ENCODE measurements around the gene RIPPLY3.

The RIPPLY3 gene, protein sequence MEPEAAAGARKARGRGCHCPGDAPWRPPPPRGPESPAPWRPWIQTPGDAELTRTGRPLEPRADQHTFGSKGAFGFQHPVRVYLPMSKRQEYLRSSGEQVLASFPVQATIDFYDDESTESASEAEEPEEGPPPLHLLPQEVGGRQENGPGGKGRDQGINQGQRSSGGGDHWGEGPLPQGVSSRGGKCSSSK

DNA sequence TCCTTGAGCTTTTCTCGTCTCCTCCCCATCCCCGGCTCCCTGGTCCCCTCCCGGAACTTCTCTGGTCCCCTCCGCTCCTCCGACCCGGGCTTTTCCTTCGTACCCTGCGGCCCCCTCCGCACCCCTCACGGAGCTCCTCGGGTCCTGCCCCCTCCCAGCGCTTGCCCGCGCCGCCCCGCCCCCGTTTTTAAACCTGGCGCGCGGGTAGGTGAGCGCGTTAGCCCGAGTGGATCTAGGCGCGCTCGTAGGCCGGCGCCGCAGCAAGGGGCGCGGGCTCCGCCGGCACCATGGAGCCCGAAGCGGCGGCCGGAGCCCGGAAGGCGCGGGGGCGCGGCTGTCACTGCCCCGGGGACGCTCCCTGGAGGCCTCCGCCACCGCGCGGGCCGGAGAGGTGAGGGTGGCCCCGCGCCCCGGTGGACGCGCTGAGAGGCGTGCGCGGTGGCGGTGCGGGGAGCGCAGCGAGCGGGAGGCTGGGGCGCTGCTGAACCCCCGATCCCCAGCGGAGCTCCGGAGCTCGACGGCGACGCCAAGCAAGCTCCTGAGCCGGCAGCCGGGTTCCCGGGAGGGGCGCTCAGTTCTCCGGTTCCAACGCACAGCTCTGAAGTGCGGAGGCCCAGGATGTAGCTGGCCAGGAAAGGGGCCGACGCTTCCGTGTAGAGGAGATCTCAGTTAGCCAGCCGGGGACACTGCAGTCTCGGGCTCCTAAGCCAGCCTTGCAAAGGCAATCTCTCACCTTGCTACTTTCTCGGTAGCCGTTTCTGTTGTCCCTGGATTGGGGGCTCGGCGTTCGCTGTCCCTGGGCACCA lies at the start of gene RIPPLY3:
TSS of gene RIPPLY3 (plus strand) at position 217 of the 806 bp plus-strand sequence. CDS start at position 288, 71 bp downstream.
- no peak for DNase-seq

DNA sequence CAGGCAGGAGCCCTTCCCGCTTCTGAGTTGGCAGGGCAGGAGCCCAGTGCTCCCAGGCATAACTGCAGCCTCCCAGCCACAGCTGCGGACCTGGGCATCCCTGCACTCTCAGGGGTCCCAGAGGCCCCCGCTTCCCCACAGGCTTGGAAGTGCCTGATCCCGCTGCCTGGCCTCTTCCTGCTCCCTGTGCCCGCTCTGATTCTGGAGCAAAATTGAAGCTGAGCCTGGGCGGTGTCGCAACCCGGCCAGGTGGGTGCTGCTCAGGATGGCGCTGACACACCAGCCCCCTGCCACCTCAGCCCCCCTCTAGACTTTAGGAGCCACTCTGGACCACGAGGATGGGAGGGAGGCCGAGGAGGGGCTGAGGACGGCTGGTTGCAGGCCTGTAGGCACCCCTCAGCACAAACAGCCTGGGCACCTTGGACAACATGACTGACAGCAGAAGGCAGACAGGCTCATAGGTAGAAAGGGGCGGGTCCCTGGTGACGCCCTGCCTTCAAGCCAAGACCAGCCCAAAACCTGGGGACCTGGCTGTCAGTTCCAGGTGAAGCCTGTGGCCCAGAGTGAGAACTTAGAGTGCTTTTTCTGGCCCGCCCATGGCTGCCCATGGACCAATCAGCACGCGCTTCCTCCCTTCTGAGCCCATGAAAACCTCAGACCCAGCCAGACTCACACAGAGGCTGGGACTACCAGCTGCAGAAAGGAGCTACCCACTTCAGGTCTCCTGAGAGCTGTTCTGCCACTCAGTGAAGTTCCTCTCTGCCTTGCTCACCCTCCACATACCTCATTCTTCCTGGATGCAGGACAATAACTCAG lies 47.3 kb upstream of the RIPPLY3 start:
- no peak for DNase-seq

DNA sequence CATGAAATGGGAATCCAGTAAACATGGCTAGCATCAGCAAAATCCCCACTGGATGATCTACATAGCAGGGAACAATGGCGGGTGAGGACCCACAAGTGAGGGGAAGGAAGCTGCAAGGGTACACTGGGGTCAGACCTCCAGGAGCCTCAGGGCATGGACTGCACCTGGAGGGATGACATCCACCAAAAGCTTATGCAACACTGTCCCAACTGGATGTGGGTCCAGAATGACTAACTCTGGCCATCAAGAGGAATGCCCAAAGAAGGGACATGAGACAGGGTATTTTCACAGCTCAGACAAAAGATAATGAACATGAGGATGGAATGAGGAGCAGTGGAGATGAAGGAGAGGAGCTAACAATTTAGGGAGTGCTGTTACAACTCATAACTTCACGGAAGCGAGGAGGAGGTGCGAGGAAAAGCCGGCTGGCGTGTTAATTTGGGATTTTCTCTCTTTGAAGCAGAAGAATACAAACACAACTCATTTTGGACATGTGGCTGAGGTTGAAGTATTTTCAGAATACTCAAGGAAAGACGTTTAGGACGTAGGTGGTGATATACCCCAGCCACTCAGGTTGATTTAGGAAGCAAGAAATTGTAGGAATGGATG lies 45.7 kb upstream of the RIPPLY3 start:
- no peak for DNase-seq

DNA sequence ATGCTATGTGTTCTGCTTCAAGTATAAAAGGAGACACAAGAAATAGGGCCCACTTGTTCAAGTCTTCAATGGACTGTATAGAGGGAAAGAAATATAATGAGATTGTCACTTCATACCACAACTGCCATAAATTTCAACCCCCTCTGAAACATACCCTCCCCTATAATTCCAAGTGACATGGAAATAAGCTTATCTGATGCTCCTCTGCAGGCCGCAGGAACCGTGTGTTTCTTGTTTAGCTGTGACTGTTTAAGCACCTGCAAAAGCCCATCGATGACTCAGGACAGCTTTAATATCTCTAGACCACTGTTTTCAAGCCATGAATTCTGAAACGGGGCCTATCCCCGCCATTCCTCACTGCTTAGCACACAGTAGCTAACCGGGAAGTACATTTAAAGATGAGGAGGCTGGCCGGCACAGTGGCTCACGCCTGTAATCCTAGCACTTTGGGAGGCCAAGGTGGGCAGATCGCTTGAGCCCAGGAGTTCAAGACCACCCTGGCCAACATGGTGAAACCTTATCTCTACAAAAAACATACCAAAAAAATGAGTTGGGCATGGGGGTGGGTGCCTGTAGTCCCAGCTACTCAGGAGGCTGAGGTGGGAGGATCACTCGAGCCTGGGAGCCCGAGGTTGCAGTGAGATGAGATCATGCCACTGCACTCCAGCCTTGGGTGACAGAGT lies 44.3 kb upstream of the RIPPLY3 start:
- DNase-seq, result no peak

DNA sequence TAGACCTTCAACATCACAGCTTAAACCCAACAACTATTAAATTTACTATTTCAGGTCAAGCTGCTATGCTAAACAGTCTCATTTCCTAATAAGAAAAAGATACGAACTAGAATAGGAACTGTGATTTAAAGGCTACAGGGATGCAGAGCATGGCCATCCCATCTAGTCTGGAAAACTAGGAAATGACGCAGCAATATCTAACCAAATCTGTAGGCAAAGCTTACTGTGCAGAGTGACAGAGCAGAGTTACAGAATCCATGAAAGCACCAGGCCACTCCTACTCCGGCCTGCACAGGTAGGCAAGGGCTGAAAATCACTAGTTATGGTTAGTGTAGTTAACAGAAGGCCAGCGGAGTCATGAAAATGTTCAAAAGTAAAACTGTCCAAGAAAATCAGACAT lies 42.1 kb upstream of the RIPPLY3 start:
- DNase-seq, result no peak

DNA sequence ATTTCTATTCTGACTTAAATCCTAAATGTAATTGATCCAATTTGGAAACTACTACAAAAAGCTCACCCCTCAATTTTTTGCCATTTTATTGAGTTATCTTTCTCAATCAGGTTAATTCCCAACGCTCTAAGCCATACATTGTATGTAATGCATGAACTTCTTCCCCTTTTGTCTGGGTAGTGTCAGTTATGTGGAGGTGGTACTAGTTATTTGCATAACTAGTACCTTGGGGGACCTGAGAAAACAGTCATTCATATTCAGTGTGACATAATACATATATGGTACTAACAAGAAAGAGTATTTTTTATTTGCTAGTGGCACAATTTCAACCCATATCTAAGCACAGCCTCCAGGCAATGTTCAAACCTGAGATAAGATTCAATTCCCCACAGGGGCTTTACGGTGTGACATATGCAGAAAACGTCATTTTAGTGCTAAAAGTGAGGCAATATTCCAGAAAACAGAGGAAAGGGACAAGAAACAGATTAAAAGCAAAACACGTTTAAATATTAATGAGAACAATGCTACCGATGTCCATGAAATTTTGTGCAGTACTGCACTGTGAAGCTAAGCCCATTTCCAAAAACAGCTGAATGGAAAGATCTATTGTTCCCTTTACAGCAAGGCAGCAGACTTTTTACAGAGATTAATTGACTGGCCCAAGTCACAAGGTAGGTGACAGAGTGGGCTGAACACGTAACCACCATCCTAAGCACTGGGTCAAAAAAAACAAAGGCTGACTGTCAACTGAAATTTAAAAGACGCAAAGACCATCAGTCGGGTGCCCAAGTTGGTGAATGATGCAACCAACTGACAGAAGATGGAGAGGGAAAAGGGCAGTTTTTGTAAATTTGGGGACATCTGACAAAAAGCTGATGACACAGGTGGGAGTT lies 41.4 kb upstream of the RIPPLY3 start:
- DNase-seq, result no peak

DNA sequence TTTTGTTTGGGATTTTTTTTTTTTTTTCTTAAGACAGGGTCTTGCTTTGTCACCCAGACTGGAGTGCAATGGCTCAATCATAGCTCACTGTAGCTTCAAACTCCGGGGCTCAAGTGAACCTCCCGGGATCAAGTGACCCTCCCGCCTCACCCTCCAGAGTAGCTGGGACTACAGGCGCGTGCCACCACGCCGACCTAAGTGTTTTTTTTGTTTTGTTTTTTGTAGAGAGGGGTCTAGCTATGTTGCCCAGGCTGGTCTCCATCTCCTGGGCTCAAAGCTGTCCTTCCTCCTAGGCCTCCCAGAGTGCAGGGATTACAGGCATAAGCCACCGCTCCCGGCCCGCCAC lies 40.8 kb upstream of the RIPPLY3 start:
- DNase-seq, result no peak

DNA sequence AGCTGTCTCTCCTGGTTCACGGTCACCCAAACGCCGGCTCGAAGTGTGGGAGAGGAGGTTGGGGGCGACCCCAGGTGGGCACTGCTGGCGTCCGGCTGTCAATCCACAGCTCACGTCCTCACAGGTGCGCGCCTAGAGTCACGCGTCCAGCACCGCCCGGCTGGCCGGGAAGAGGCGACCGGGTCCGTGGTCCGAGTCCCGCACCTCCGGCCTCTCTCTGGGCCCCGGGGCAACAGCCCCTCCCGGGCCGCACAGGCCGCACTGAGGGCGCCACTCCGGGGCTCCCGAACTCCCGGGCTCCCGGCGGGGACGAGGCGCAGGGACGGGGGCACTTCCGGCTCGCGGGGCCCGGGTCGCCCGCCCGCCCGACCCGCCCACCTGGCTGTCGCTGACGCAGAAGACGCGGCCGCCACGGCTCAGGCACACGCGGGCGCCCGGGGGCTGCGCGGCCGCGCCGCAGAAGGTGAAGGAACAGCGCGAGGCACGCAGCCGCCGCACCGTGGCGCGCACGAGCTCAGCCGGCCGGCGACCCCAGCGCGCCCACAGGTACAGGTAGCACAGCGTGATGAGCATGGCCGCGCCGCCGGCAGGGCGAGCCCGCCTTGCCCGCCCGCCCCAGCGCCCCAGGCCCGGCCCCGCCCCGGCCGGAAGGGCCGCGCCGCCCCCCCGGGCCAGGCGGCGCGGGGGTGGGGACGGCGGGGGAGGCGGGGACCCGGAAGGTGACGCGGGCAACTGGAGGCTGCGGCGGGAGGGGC lies 40.3 kb upstream of the RIPPLY3 start, which contains the start of gene HLCS:
TSS of gene HLCS (minus strand) at position 604 of the 755 bp plus-strand sequence. CDS start at position 573, 31 bp downstream.
- DNase-seq, result peak; percentile 64

DNA sequence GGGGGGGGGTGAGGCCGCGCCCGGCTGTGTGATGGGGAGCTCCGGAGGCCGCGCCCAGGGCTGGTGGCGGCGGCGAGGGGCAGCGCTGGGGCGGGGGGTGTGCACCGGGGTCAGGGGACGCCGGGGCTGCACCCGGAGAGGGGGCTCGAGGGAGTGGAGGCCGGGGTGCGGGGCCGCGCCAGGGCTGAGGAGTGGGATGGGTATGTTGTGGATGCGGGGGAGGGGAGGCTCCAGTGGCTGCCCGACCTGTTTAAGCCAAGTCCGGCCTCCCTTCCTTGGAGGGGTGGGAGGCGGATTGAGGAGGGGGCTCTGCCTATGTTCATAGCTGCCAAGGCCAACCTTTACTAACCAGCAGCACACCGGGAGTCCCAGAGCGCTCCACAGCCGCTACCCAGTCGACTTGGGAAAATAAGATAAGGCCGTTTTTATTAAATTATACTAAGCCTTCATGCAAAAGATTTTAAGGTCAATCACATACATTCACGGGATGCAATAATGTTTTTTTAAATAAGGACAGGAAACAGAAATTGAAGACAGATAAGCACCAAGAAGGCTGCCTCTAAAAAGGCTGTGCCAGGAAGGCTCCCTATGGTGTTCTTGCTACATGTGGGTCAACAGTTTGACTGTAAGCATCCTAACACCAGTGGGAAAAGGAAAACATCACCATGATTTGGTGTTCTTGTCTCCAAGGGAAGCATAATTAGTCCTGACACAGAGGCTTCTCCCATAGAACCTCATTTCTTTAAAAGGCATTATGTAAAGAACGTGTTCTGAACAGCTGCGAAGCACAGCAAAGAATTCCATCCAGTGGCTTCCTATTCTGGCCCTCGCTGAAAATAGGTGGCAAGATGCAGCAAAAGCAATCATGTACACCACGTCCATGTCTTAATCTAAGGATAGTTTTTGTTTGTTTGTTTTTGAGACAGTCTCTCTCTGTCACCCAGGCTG lies 39.4 kb upstream of the RIPPLY3 start:
- no peak for DNase-seq

DNA sequence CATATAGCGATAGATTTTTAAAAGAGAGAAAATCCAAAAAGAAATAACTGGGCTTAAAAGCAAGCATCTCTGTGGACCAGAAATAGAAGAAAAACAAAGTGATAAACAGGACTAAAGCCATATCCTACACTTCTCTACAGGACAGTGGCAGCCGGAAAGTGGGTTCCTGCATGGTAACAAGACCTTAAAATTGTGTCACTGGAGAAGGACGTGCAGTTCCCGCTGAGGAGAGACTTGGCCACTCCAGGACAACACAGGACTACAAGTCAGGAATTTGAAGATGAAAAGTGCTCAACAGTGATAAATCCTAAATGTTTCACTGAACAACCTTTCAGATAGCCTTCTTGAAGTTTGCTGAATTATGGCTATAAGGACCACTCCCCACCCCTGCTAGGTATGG lies 38.1 kb upstream of the RIPPLY3 start:
- DNase-seq, result no peak

DNA sequence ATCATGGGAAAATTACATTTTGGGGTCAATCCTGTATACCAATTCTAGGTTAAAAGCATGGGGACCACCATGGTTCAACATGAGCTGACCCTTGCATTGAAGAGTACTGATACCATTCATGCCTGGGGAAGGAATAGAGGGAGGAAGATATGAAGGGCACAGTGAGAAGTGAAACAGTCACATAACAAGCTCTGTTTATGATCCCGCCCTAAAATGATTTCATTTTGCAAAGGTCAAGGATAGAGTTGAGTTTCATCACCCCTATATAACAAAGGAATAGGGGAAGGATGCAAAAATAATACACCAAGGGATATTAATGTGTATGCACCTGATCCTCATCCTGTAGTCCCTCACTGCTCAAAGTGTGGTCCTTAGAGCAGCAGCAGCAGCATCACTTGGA lies 37.5 kb upstream of the RIPPLY3 start:
- no peak for DNase-seq

DNA sequence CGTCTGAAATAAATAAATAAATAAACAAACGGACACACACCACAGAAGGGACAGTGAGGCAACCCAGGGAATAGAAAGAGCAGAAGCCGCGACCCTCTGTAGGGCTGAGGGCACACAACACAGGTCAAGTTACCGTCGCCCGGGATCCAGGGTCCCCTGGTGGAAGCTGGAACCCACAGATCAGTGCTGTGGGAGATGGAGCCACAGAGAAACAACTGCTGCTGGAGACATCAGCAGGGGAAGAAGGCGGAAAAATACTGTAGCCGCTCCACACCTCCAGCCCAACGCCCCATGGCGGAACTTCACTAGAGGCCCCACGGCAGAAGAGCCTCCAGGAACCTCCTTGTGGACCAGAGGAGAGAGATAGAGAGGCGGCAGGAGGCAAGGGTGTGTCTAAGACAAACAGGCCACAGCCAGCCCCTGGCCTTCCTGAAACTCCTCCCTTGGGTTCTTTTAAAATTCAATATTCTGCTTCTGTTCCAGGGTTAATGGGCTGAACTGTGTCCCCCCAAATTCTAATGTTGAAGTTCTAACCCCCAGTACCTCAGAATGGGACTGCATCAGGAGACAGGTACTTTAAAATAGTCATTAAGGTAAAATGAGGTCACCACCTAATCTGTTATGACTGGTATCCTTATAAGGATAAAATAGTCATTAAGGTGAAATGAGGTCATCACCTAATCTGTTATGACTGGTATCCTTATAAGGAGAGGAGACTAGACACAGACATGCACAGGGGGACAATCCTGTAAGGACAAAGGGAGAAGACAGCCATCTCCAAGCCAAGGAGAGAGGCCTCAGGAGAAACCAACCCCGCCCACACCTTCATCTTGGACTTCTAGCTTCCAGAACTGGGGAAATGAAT lies 32.3 kb upstream of the RIPPLY3 start:
- DNase-seq, result no peak

DNA sequence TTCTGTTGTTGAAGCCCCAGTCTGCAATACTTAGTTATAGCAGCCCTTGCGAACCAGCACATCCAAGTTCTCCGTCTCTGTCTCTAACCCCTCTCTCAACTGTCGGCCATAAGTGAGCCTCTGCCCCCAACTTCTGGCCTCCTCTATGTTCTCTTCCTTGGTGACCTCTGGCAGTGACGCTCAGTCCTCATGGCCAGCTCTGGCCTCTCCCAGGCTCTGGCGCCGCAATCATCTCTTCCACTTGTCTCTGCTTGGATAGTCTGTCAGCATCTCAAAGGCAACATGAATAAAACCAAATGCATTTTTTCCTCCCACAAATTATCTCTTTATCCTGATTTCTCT lies 31.7 kb upstream of the RIPPLY3 start:
- DNase-seq, result no peak

DNA sequence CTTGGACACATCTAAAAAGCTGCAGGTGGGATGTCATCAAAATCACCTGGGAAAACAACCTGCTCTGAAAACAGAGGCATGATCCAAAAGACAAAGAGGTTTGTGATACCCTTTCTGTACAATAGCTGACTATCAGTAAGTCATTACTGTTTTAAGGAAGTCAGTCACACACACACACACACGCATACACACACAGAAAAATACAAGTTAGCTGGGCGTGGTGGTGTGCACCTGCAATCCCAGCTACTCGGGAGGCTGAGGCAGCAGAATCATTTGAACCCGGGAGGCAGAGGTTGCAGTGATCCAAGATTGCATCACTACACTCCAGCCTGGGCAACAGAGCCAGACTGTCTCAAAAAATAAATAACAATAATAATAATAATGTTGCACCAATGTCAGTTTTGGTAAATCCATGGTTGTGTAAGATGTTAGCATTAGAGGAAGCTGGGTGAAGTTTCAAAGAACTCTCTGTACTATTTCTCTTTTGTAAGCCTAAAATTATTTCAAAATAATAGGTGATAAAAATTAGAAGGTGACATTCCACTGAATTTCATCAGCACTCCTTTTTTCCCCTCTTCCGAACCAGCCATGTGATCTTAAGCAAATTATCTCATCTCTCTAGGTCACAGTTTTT lies 30.2 kb upstream of the RIPPLY3 start:
- no peak for DNase-seq

DNA sequence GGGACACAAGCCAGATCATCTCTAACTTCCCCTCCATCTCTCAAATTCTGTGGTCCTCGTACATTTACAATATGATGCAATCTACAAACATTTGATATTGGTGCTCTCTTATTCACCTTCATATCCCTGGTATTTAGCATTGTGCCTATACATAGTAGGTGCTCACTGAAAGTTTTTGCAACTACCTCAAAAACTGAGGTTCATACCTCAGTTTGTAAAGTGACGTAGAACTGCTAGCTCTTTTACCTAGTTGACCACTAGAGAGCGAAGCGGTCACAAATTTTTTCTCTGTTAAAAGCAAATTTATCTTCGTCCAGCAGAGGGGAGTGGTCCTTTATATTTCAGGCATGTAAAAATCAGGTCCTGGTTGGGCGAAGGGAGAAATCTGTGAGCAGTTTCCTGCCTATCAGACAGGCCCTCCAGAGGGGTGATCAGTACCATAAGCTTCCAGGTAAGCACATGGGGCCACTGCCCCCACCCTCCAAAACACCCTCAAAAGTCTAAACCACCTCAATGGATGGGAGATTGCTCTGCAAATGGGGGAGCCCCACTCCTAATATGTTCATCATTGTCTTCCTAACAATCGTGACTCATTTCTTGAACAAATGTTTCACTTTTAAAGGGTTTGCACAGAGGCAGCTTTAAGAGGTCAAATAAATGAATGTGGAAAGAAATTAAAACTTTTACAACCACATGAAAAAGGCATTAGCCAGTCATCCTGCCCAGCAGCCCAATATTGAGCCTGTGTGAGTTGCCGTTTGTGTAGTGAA lies 29.4 kb upstream of the RIPPLY3 start:
- DNase-seq, result peak; percentile 14

DNA sequence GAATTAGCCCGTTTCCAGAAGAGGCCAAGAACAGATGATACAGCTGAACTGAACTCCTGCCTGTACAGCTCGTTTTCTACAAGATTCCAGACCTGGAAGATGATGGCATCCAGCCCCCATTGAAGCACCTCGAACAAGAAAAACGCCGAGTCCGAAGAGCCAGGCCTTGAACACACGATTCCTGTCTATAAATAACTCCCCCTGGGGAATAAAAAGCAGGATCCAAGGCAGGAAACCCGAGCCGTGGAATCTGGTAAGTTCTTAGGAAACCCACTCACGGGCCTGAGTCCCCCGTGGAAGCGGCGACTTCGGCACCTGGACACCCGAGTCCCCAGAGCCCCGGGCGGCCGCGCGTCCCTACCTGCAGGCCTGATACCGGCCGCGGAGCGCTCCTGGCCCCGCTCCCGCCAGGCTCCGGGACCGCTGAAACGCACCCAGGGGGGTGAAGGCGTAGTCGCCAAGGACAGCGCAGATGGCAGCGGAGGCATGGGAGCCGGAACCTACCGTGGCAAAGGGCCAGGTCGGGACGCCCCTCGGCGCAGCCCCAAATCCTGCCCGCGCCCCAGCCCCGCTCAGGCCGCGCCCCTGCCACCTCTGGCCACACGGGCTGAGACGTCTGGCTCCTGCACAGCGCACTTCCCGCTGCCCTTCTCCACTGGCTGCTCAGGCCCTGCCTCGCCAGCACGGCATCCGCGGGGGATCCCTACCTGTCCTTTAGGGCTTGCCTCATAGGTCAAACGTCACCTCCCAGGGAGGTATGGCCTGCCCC lies 26.0 kb upstream of the RIPPLY3 start:
- no peak for DNase-seq

DNA sequence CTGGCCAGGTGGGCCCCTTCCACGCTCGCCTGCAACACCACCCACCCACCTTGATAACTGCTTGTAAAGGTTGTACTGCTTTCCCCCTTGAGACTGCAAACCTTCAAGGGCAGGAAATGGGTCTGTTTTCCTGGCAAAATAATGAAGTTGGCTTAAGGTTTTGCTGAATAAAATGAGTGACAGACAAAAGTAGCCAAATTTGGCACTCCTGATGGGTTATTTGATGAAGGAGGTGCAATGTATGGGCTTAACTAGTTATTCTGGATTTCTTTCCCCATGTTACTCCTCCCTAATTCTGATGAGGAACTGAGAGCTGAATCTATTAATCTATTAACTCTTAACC lies 25.5 kb upstream of the RIPPLY3 start:
- DNase-seq, result no peak
